ENCODE data around the gene ADGRG3.

The ADGRG3 gene

GRCh38 chr16:57725151-57725550, 57.0 kb downstream of the ADGRG3 start:
- Histone ChIP-seq H4K20me1 (ENCODE audit: control insufficient read depth, insufficient read depth, low read depth, low read length) (no peaks in the 10 kb centered on the region), H3K9me3 (ENCODE audit: control insufficient read depth, insufficient read depth, low read length) (no peaks in the 10 kb centered on the region), H3K79me2 (ENCODE audit: control insufficient read depth, low read length) (no peaks in the 10 kb centered on the region), H3K9me2 (replicated peaks; ENCODE audit: control insufficient read depth, low read length) (no peaks in the 10 kb centered on the region), H3K4me2 (ENCODE audit: low read length) (no peak overlapping the region), H3K27ac (ENCODE audit: low read depth, low read length) (no peak overlapping the region), H3K4me3 (ENCODE audit: low read length) (no peak overlapping the region), H3K36me3 (ENCODE audit: control insufficient read depth, low read length) (no peaks in the 10 kb centered on the region), H3K27me3 (ENCODE audit: control insufficient read depth, low read length) (no peaks in the 10 kb centered on the region), H3F3A (ENCODE audit: control insufficient read depth, insufficient read depth) (no peaks in the 10 kb centered on the region), H3K4me1 (ENCODE audit: control insufficient read depth, low read length) (peaks cover 8% of the 10 kb centered on the region; the same call in 1 of the 2 replicates)
- TF ChIP-seq EZH2phosphoT487 (IDR thresholded peaks at IDR 0.05; ENCODE audit: borderline replicate concordance, low read length) (no peak), CTCF (IDR thresholded peaks at IDR 0.05; ENCODE audit: low read depth, low read length, poor library complexity, severe bottlenecking) (no peak)

GRCh38 chr16:57725554-57725953, 57.4 kb downstream of the ADGRG3 start:
- H3K9me3 ChIP-seq (ENCODE audit: control insufficient read depth, insufficient read depth, low read length), result no peaks in the 10 kb centered on the region
- H3K27me3 ChIP-seq (ENCODE audit: control insufficient read depth, low read length), result no peaks in the 10 kb centered on the region
- H3K27ac ChIP-seq (ENCODE audit: low read depth, low read length), result no peak overlapping the region
- no peaks in the 10 kb centered on the region for H3K79me2 ChIP-seq (ENCODE audit: control insufficient read depth, low read length)
- H3K4me1 ChIP-seq (ENCODE audit: control insufficient read depth, low read length), result peaks cover 8% of the 10 kb centered on the region; the same call in 1 of the 2 replicates
- H3K4me2 ChIP-seq (ENCODE audit: low read length), result no peak overlapping the region
- no peak overlapping the region for H3K4me3 ChIP-seq (ENCODE audit: low read length)
- H3K36me3 ChIP-seq (ENCODE audit: control insufficient read depth, low read length), result no peaks in the 10 kb centered on the region
- no peak for TF ChIP-seq CTCF (IDR thresholded peaks at IDR 0.05; ENCODE audit: low read depth, low read length, poor library complexity, severe bottlenecking)
- no peak for TF ChIP-seq EZH2phosphoT487 (IDR thresholded peaks at IDR 0.05; ENCODE audit: borderline replicate concordance, low read length)
- no peaks in the 10 kb centered on the region for H3K9me2 ChIP-seq (replicated peaks; ENCODE audit: control insufficient read depth, low read length)
- H3F3A ChIP-seq (ENCODE audit: control insufficient read depth, insufficient read depth), result no peaks in the 10 kb centered on the region
- H4K20me1 ChIP-seq (ENCODE audit: control insufficient read depth, insufficient read depth, low read depth, low read length), result no peaks in the 10 kb centered on the region

- Histone ChIP-seq H3K4me3 (ENCODE audit: low read length) (no peak overlapping the region), H3F3A (ENCODE audit: control insufficient read depth, insufficient read depth) (no peaks in the 10 kb centered on the region), H3K36me3 (ENCODE audit: control insufficient read depth, low read length) (no peaks in the 10 kb centered on the region), H3K27me3 (ENCODE audit: control insufficient read depth, low read length) (no peaks in the 10 kb centered on the region), H3K79me2 (ENCODE audit: control insufficient read depth, low read length) (no peaks in the 10 kb centered on the region), H4K20me1 (ENCODE audit: control insufficient read depth, insufficient read depth, low read depth, low read length) (no peaks in the 10 kb centered on the region), H3K9me3 (ENCODE audit: control insufficient read depth, insufficient read depth, low read length) (no peaks in the 10 kb centered on the region), H3K9me2 (replicated peaks; ENCODE audit: control insufficient read depth, low read length) (no peaks in the 10 kb centered on the region), H3K27ac (ENCODE audit: low read depth, low read length) (no peak overlapping the region), H3K4me2 (ENCODE audit: low read length) (no peak overlapping the region), H3K4me1 (ENCODE audit: control insufficient read depth, low read length) (peaks cover 8% of the 10 kb centered on the region; the same call in 1 of the 2 replicates)
- no peak for TF ChIP-seq EZH2phosphoT487 (IDR thresholded peaks at IDR 0.05; ENCODE audit: borderline replicate concordance, low read length)
- TF ChIP-seq CTCF (IDR thresholded peaks at IDR 0.05; ENCODE audit: low read depth, low read length, poor library complexity, severe bottlenecking), result no peak
These were observed 57.9 kb downstream of the ADGRG3 start for GRCh38 chr16:57725976-57726375.

All from DOHH2 (cell line).